IMR-90 (cell line): ENCODE results near the gene PIGA. TPM values are rescaled to one million over a fixed set of nuclear protein-coding genes. Genes with fewer than 3 reads are reported as not detected.

Experiments used
- ATAC-seq: fragments of 200-7000 bp; cut with Tn5 transposase; 2 replicates; pipeline ENCODE4 v1.9.1; 2020; ENCODE audit warnings: low read depth, mild to moderate bottlenecking, moderate library complexity
- Bru-seq: library from RNA; stranded (reverse); fragments of 400-500 nt; gene quantifications from one replicate; lab custom pipeline; 2021; lab: Mats Ljungman, UMichigan
- BruChase-seq, 2 experiments: library from RNA; stranded (reverse); fragments of 400-500 nt; gene quantifications; one replicate each; lab custom pipeline; 2021; lab: Mats Ljungman, UMichigan
- BruUV-seq: library from RNA; stranded (reverse); fragments of 400-500 nt; replicated peaks from 2 replicates; lab custom pipeline; 2021; lab: Mats Ljungman, UMichigan
- CTCF ChIA-PET: fragments of 300-600 bp; formaldehyde crosslinking; extraction: SDS; loops from one replicate; lab custom pipeline; 2021; ENCODE audit warnings: antibody characterized with exemption; lab: Yijun Ruan, JAX
- POLR2A ChIA-PET: fragments of 300-600 bp; sonication (Branson Sonifier 250); formaldehyde crosslinking; loops from one replicate; lab custom pipeline; 2022; ENCODE audit warnings: antibody characterized with exemption; ENCODE audit not compliant: unreplicated experiment; lab: Charles Lee
- DNase-seq: peaks from one replicate; pipeline ENCODE4 v3.0.0; 2013
- H2AFZ ChIP-seq: replicated peaks from 2 replicates; pipeline ENCODE3; 2013; ENCODE audit warnings: low read length, mild to moderate bottlenecking; ENCODE audit not compliant: poor library complexity
- H2AK5ac ChIP-seq: 2 replicates; pipeline ENCODE4 v1.6.1; 2013; ENCODE audit warnings: low read depth, low read length, inconsistent platforms
- H2AK9ac ChIP-seq: replicated peaks from 2 replicates; pipeline ENCODE3; 2013; ENCODE audit warnings: mild to moderate bottlenecking, low read depth, low read length, moderate library complexity; ENCODE audit not compliant: poor library complexity
- H2BK120ac ChIP-seq: 2 replicates; pipeline ENCODE4 v1.6.1; 2013; ENCODE audit warnings: low read depth, low read length, inconsistent platforms
- H2BK15ac ChIP-seq: 3 replicates; pipeline ENCODE4 v1.6.1; 2013; ENCODE audit warnings: low read depth, low read length, inconsistent platforms
- H2BK20ac ChIP-seq: 2 replicates; pipeline ENCODE4 v1.6.1; 2013; ENCODE audit warnings: low read depth, mild to moderate bottlenecking, inconsistent platforms, low read length, moderate library complexity
- H2BK5ac ChIP-seq: 2 replicates; pipeline ENCODE4 v1.6.1; 2013; ENCODE audit warnings: mild to moderate bottlenecking, low read depth, low read length, inconsistent platforms; ENCODE audit not compliant: poor library complexity, severe bottlenecking
- H3K14ac ChIP-seq: replicated peaks from 2 replicates; pipeline ENCODE4 v1.6.1; 2013; ENCODE audit warnings: low read depth, low read length, inconsistent platforms
- H3K18ac ChIP-seq: 2 replicates; pipeline ENCODE4 v1.6.1; 2013; ENCODE audit warnings: low read depth, low read length, control low read depth
- H3K23ac ChIP-seq: 2 replicates; pipeline ENCODE4 v1.6.1; 2013; ENCODE audit warnings: low read depth, low read length, inconsistent platforms
- H3K27ac ChIP-seq: 2 replicates; pipeline ENCODE4 v1.5.1; 2013; ENCODE audit warnings: mild to moderate bottlenecking, control low read depth, low read length; ENCODE audit not compliant: insufficient read depth
- H3K27me3 ChIP-seq: 2 replicates; pipeline ENCODE4 v1.6.1; 2013; ENCODE audit warnings: low read length; ENCODE audit not compliant: control insufficient read depth, insufficient read depth
- H3K36me3 ChIP-seq: 2 replicates; pipeline ENCODE4 v1.6.1; 2013; ENCODE audit warnings: low read length, mixed read lengths; ENCODE audit not compliant: control insufficient read depth, insufficient read depth
- H3K4ac ChIP-seq: 2 replicates; pipeline ENCODE4 v1.6.1; 2013; ENCODE audit warnings: low read depth, low read length, inconsistent platforms
- H3K4me1 ChIP-seq: 2 replicates; pipeline ENCODE4 v1.6.1; 2013; ENCODE audit warnings: low read length, mixed read lengths; ENCODE audit not compliant: control insufficient read depth, insufficient read depth
- H3K4me2 ChIP-seq: 2 replicates; pipeline ENCODE4 v1.6.1; 2013; ENCODE audit warnings: low read depth, mild to moderate bottlenecking, control low read depth, low read length, moderate library complexity
- H3K4me3 ChIP-seq: 2 replicates; pipeline ENCODE4 v1.5.1; 2013; ENCODE audit warnings: low read depth, mild to moderate bottlenecking, control low read depth, low read length, moderate library complexity; ENCODE audit not compliant: insufficient read depth
- H3K56ac ChIP-seq: 2 replicates; pipeline ENCODE4 v1.6.1; 2013; ENCODE audit warnings: low read length, inconsistent platforms; ENCODE audit not compliant: insufficient read depth; ENCODE audit errors: extremely low read depth
- H3K79me1 ChIP-seq, 2 experiments: 2 replicates each; pipeline ENCODE4 v1.6.1; 2013; ENCODE audit warnings: low read length in 2 of 2, inconsistent platforms in 1 of 2, low read depth in 1 of 2
- H3K9ac ChIP-seq: 2 replicates; pipeline ENCODE4 v1.6.1; 2013; ENCODE audit warnings: low read depth, low read length, control low read depth
- H3K9me1 ChIP-seq: 2 replicates; pipeline ENCODE4 v1.6.1; 2013; ENCODE audit warnings: low read length, inconsistent platforms; ENCODE audit not compliant: insufficient read depth
- H3K9me3 ChIP-seq: 2 replicates; pipeline ENCODE4 v1.6.1; 2013; ENCODE audit warnings: low read length; ENCODE audit not compliant: control insufficient read depth, insufficient read depth
- H4K20me1 ChIP-seq: 2 replicates; pipeline ENCODE4 v1.6.1; 2013; ENCODE audit warnings: low read length, inconsistent platforms; ENCODE audit not compliant: insufficient read depth
- H4K5ac ChIP-seq: 2 replicates; pipeline ENCODE4 v1.6.1; 2013; ENCODE audit warnings: mild to moderate bottlenecking, low read depth, low read length, control low read depth
- H4K8ac ChIP-seq, 2 experiments: 2 replicates each; pipeline ENCODE4 v1.6.1; 2013; ENCODE audit warnings: low read depth in 2 of 2, low read length in 2 of 2, control low read depth in 1 of 2, inconsistent platforms in 1 of 2
- H4K91ac ChIP-seq: 2 replicates; pipeline ENCODE4 v1.6.1; 2013; ENCODE audit warnings: low read depth, low read length, inconsistent platforms; ENCODE audit not compliant: insufficient read depth
- BHLHE40 ChIP-seq: fragments of 150-350 bp; IDR thresholded peaks from 2 replicates; pipeline ENCODE4 v1.6.1; 2016; ENCODE audit warnings: mild to moderate bottlenecking, low read depth, low read length
- CHD1 ChIP-seq: IDR thresholded peaks from 2 replicates; pipeline ENCODE4 v1.6.1; 2012; ENCODE audit warnings: low read depth, low read length, improper control_type of control experiment
- CTCF ChIP-seq: conservative IDR thresholded peaks from 2 replicates; pipeline ENCODE4 v1.5.1; 2012; ENCODE audit warnings: mild to moderate bottlenecking, low read depth, low read length, improper control_type of control experiment
- ELK1 ChIP-seq: fragments of 150-350 bp; IDR thresholded peaks from 2 replicates; pipeline ENCODE4 v1.6.1; 2016; ENCODE audit warnings: low read depth, mild to moderate bottlenecking, low read length, moderate library complexity, borderline replicate concordance
- FOS ChIP-seq: fragments of 150-350 bp; IDR thresholded peaks from 2 replicates; pipeline ENCODE4 v1.6.1; 2016; ENCODE audit warnings: low read depth, low read length
- MXI1 ChIP-seq: IDR thresholded peaks from 2 replicates; pipeline ENCODE4 v1.6.1; 2012; ENCODE audit warnings: low read depth, mild to moderate bottlenecking, low read length, moderate library complexity, borderline replicate concordance
- POLR2A ChIP-seq: IDR thresholded peaks from 2 replicates; pipeline ENCODE4 v1.6.1; 2012; ENCODE audit warnings: mild to moderate bottlenecking, low read depth, low read length
- USF2 ChIP-seq: fragments of 150-350 bp; IDR thresholded peaks from 2 replicates; pipeline ENCODE4 v1.6.1; 2017; ENCODE audit warnings: mild to moderate bottlenecking, antibody characterized with exemption, low read length, low read depth
- WGBS, 2 experiments: methylation state at CpG; one replicate each; pipeline versions ENCODE4 v1.1.5 to v1.1.7; 2013; ENCODE audit warnings: missing lambda C conversion rate in 2 of 2; ENCODE audit not compliant: insufficient read length in 1 of 2; ENCODE audit errors: extremely low coverage in 2 of 2; 5-methylcytosine and 5-hydroxymethylcytosine counted together
- dilution Hi-C: fragments of 300-500 bp; cut with HindIII; formaldehyde crosslinking; loops from one replicate; pipeline ENCODE4 v1.14.3; 2018; ENCODE audit warnings: low sequenced_read_pairs; ENCODE audit not compliant: unreplicated experiment
- in situ Hi-C: fragments of 300-500 bp; cut with MboI; formaldehyde crosslinking; loops from 3 replicates; pipeline ENCODE4 v1.14.3; 2019; ENCODE audit warnings: low sequenced_read_pairs, inconsistent platforms, mixed read lengths
- intact Hi-C: fragments of 100-400 bp; cut with micrococcal nuclease; formaldehyde crosslinking; loops from 2 replicates; pipeline ENCODE4 v1.10.0; 2022
- long read RNA-seq: library from polyadenylated mRNA; unstranded; transcript quantifications from one replicate; pipeline ENCODE4 v2.0.0, GENCODE V29; 2021; ENCODE audit not compliant: unreplicated experiment
- polyA plus RNA-seq, 3 experiments: library from polyadenylated mRNA; depleted of rRNA; stranded (reverse); fragments of >200 nt; gene quantifications; 2 replicates each; pipeline ENCODE4 v1.2.3, GENCODE V29; 2012; ENCODE audit warnings: low replicate concordance in 1 of 3
- total RNA-seq: library from RNA; depleted of rRNA; stranded (reverse); fragments of >200 nt; gene quantifications from 2 replicates; pipeline ENCODE4 v1.2.3, GENCODE V29; 2012; rRNA removed

The PIGA gene
- total RNA-seq (9.1 and 10.3 TPM in 2 replicates), polyA plus RNA-seq (2012; rRNA removed) (3.1 and 3.4 TPM in 2 replicates), Bru-seq, nascent RNA (percentile 54 among the genes with signal in this experiment), BruChase-seq, experiment 1, labeled RNA remaining after a 6-hour chase (percentile 36 among the genes with signal in this experiment), BruChase-seq, experiment 2, labeled RNA remaining after a 2-hour chase (percentile 53 among the genes with signal in this experiment)
- polyA plus RNA-seq (2012; cell fraction: cytosol; rRNA removed): 0.37 and 0.66 TPM in 2 replicates
- polyA plus RNA-seq (2012; cell fraction: nucleus; rRNA removed; ENCODE audit: low replicate concordance): 1.1 and 14.3 TPM in 2 replicates
- long read RNA-seq, partial matches to known transcripts: 1 of 6 reads
- long read RNA-seq, other reads (novel, unspliced or antisense): 1 of 6 reads

- CTCF ChIA-PET: no interaction called here
- DNase-seq (peak; percentile 96), ATAC-seq (peak; percentile 96)
- dilution Hi-C loops: no loop called here
- Histone ChIP-seq H3K27me3 (peaks cover 4% of the 10 kb centered on the region), H3K9me3 (no peaks in the 10 kb centered on the region), H2BK120ac (no peak within 1 kb of the TSS), H3K9me1 (no peaks in the 10 kb centered on the region), H3K14ac (0 out of 2 replicates have a peak within 1 kb of the TSS, but pooled peaks have one; percentile 52), H2BK5ac (no peak within 1 kb of the TSS), H4K91ac (no peak within 1 kb of the TSS; the same call in 1 of the 2 replicates), H3K79me1 (peaks cover 0 to 3% of the 10 kb centered on the region in 2 experiments; a peak in 1 of 4 replicates), H3K23ac (0 out of 2 replicates have a peak within 1 kb of the TSS, but pooled peaks have one; percentile 42), H4K5ac (no peak within 1 kb of the TSS), H3K4me2 (peak within 1 kb of the TSS; percentile 93), H3K36me3 (no peaks in the 10 kb centered on the region), H3K9ac (peak within 1 kb of the TSS; percentile 83), H3K18ac (no peak within 1 kb of the TSS), H2AK9ac (peak within 1 kb of the TSS; percentile 58), H3K56ac (peak within 1 kb of the TSS; percentile 69; the same call in 1 of the 2 replicates), H4K20me1 (no peaks in the 10 kb centered on the region), H3K4ac (no peak within 1 kb of the TSS), H3K4me1 (no peaks in the 10 kb centered on the region), H2BK15ac (no peak within 1 kb of the TSS), H2BK20ac (no peak within 1 kb of the TSS), H3K27ac (peak within 1 kb of the TSS; percentile 55), H2AFZ (peak within 1 kb of the TSS; percentile 86), H2AK5ac (no peak within 1 kb of the TSS), H4K8ac (no peak within 1 kb of the TSS; a peak in 1 of 4 replicates), H3K4me3 (peak within 1 kb of the TSS; percentile 68)
- POLR2A ChIA-PET: no interaction called here
- in situ Hi-C loops: no loop called here
- TF ChIP-seq FOS (no peak), ELK1 (no peak), BHLHE40 (peak; percentile 91), MXI1 (peak; percentile 53; the same call in 1 of the 2 replicates), CTCF (no peak), CHD1 (peak; percentile 95), POLR2A (peak; percentile 82), USF2 (0 out of 2 replicates have a peak, but pooled peaks have one; percentile 28)
- BruUV-seq: no TSS peak
- 18% methylated on average over 19 of the region's 72 CpGs; no CpG with 5 or more reads in 1 of the 2 experiments for WGBS, 2 experiments
- intact Hi-C loops: no loop called here
These were observed at the start of gene PIGA for GRCh38 chrX:15335135-15336022. PIGA (minus strand) TSS chrX:15335523; CDS start chrX:15331930, 3,593 bp downstream.
